Stimulated activated CD4-positive, alpha-beta T cell treated with anti-CD3 and anti-CD28 coated beads, Interleukin-2, amount 100 ng/mL, for 24 hours (primary cell): ENCODE measurements around the gene GRM4.

Experiments
- DNase-seq, 2 donors: peaks; one replicate each; pipeline ENCODE4 v3.0.0-alpha.2; 2020

Gene GRM4

DNA sequence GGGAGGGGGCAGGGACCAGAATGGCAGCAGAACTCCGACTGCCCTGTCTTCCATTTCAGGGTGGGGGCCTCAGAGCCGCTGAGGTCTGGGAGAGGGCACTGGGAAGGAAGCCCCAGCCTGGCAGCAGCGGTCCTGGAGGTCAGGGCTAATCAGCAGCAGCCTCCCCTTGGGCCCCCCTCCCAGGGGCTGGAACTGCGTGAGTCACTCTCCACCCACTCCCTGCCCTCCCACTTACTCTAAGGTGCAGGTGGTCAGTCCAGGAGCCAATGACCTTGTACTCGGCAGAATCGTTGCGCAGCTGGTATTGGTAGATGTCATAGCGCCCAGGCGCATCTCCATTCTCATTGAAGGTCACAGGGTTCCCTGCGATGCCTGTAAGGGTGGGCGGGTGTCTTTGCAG is 105.9 kb downstream of the GRM4 start:
- DNase-seq: no peak

DNA sequence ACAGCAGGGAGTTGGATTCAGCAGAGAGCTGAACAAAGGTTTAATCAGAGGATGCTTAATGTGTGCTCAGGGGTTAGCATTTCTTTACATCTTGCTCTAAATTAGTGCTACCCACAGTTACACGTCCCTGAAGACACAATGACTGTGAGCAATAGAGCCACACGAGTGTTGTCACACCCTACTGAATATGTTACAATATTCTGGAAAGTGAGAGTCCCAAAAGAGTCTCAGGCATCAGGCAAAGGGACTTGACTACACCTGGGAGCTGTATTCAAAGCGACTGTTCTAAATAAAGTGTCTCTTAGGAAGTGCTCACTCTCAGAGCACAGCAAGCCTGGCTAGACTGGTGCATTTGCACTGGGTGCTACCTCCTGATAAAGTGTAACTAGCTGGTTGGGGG is 108.7 kb downstream of the GRM4 start:
- DNase-seq: no peak

DNA sequence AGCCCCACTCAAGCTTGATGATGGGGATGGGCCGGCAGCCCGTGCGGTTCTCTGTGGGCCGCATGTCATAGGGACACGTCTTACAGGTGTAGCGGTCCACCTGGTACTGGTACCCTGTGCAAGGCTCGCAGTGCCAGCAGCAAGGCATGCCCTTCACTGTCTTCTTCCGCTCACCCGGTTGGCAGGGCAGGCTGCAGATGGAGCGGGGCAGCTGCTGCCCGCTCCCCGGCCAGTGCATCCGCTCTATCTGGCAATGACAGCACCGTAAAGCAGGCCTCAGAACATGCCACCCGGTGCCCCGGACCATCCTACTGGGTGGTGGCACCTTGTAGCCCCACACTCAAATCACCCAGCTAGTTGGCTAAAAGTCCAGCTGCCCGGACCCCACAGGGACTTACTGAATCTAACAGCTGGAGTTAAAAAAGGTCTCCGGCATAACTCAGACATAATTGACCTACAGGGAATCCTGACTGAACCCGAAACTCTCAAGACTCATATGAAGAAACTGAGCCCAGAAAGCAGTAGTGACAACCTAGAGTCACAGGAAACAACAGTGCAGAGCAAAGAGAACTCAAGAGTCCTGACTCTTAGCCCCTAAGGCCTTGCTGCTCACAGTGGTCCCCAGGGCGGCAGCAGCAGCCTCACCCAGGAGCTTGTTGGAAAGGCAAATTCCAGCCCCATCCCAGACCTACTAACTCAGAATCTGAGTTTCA is 109.4 kb downstream of the GRM4 start:
- DNase-seq: no peak

DNA sequence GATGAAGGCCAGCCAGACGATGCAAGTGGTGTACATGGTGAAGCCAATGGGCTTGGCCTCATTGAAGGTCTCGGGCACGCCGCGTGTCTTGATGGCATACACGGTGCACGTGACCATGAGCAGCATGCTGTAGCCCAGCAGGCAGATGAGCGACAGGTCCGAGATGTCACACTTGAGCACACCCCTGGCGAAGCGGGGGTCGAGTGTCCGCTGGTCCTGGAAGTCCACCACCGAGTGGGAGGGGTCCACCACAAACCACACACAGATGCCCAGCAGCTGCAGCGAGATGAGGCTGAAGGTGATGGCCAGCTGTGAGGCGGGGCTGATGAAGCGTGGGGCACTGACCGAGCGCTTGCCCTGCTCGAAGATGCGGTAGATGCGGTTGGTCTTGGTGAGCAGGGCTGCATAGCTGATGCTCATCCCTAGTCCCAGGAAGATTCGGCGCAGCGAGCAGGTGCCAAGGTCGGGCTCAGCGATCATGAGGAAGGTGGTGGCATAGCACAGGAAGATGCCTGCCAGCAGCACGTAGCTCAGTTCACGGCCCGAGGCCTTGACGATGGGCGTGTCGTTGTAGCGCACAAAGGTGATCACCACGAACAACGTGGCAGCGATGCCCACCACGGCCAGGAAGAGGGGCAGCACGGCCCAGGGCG is 110.1 kb downstream of the GRM4 start:
- DNase-seq: no peak

DNA sequence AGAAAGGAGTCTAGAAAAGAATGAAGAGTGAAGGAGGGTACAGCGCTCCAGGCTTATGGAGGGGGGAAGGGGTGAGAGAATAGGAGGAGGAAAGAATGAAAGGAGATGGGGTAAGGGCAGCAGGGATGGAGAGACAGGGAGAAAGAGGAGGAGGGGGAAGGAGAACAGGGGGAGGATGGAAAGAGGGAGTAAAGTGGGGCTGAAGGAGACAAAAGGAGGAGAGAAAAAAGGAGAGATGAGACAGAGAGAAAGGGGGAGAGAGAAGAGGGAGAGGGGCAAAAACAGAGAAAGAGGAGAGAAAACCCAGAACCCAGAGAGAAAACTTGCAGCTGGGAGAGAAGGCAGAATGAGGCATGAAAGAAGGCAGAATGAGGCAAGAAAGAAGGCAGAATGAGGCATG is 110.7 kb downstream of the GRM4 start:
- DNase-seq: no peak

DNA sequence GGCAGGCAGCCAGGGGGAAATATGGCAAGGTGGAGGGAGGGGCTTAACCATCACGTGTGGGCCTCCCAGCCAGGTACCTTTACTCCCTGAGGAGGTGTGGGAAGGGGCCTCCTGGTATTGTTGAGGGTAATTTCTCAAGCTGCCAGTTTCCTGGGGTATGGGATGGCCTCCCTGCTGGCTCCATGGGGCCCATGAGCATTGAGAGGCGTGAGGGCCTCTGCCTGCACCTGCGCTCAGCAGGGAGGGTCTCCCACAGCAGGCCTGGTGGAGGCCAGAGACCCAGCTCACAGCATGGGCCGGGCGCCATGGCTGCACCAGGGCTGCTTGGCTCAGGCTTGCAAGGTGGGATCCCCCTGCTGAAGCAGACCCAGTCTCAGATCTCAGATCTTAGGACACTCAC is 113.0 kb downstream of the GRM4 start:
- DNase-seq: no peak

DNA sequence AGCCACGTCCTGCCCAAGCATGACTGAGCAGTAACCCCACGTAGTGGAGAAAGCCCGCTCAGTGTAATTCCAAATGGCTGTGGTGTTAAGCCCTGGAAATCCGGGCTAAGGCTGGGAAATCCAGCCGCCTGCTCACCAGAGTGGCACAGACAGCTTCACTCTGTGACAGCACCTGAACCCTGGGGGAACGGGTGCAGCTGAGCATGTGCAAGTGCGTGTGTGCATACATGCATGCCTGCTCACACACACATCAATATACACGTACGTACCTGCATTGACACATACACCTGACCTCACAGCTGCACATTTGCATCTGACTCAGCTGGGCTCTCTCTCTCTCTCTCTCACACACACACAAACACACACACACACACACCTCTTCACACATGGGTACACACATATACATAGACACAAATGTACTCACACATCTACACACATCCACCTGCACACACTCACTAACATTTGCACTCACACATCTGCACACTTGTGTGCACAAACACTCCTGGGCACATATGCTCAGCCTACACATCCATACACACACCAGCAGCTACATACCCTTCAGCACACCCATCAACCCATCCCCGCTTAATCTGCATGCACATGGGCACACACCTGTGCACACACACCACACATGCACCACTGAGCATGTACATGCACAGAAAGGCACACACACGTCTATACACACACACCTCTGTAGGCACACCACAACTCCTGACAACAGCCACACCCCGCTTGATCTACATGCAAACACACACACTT is 114.1 kb downstream of the GRM4 start:
- DNase-seq: no peak

DNA sequence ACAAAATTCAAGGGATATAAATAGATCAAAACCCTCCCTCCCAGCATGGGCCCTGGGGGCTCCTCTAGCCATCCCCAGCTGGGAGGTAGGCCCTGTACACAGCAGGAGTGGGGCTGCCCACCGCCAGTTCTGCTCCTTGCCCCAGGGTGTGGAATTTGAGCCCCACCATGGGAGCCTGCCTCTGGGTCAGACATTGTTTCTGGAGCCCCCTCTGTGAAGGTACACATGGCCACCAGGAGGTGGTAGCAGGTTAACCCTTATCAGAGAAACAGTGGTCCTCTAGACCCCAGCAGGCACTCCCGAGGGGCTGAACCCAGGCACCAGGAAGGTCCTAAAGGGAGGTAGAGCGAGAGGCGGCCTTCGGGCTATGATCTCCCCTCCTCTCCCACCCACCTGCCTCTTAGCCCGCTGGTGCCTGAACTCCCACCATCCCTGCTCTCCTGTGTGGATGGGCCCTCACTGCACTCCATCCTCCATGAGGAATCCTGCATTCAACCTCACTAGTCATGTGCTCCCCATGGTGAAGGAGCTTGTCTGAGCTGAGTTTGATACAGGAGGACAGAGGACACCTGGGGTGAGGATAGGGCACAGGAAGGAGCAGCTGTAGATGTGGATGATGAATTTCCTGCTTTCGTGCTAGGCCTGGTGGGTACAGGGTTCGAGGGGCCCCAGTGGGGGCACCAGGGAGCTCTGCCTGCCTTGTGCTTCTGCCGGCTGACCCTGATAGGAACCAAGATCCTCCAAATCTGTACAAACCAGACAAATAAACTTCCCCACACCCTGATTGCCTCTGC is 114.9 kb downstream of the GRM4 start:
- no peak for DNase-seq

DNA sequence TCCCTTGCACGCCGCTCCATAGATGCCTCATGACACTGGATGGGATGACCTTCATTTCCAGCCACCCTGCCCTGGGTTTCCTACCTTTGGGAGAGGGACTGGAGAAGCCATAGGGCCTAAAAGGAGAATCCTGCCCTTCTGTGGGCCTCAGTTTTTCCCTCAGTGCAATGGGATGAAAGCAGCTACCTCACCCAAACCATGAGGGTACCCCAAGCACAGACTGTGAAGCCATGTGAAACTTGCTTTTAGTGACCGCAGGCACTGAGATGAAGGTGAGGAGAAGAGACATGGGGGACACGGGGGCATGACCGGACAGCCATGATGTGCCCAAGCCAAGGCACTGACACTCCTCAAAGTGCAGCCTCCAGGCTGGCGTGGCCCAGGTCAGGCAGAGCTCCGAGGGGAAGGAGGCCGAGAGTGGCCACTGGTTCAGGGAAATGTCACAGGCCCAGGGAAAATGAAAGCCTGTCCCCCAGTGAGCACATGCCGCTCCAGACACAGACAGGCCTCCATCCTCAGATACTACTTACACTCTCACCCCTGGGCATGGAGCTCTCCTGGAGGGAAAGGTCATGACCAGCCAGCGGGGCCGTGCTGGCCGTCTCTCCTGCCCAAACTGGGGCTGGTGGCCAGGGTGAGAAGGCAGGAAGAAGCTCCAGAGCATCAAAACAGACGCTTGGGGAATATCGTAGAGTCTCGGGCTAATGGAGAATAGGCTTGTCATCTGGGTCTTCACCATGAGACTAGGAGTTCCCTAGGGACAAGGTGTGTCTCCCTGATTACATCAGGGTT is 116.2 kb downstream of the GRM4 start:
- DNase-seq: no peak

DNA sequence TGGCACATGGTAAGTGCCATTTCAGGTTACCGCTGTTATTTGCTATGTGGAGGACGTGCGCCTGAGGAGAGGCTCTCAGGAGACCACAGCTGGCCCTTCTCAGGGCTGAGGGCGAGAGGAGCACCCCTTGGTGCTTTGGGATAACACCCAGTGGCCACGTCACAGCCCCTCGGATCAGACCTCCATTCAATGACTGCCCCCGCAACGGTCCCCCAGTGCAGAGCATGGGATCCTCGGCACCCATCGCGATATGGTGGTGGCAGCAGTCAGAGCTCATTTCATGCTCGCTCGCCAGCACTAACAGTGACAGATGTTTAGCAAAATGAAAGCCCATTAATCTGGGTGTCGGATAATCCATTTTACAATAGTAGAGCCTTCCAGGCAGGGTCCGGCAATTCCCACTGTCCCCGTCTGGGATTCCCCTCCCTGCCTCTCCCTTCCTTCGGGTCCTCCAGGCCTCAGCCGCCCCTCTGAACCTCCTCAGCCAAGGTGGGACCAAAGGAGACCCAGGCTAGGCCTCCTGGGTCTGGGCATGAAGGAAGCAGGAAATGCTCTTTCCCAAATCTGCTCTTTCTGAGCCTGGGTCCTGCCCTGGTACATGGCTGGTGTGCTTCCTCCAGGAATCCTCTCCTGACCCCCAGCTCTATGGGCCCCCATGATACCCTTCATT is 117.1 kb downstream of the GRM4 start:
- DNase-seq: no peak

DNA sequence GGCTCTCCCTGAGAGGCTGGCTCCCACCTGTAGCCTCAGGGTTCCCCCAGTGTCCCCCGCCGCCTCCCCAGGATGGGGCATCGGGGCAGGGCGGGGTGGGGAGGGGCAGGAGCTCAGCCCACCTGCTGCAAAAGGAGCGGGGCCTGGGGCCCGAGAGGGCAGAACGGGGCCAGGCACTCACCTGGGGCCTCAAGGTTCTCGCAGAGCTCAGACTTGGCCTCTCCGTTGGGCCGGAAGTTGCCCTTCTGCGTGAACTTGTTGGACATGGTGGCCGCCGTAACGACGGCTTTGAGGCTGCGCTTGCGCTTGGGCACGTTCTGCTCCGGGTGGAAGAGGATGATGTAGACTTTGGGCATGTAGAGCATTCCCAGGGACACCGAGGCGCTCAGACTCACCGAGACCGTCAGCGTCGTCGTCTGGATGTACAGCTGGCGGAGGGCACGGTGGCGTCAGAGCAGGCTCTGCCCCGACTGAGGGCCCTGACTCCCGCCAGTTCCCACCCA is 117.9 kb downstream of the GRM4 start:
- no peak for DNase-seq

DNA sequence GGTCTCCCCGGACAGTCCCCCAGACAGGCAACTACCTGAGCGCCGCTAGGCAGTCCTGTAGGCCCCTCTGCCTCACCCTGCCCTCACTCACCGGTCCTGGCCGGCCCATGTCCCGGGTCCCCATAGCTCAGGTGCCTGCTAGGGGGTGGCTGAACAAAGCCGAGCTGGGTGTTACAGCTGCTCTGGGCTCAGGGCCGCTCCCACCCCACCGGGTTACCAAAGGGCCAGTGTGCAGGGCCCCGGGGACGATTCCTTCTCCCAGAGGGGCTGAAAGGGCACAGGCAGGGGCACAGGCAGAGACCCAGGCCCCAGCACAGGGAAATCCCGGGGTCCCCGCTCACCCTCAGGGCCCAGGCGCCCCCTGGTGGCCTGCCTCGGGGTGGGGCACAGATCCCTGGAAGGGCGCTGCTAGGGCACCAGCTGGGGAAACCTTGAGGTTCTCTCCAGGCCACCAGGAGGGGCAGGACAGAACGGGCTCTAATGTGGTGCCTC is 118.4 kb downstream of the GRM4 start:
- peak; percentile 76 to 77 for DNase-seq

DNA sequence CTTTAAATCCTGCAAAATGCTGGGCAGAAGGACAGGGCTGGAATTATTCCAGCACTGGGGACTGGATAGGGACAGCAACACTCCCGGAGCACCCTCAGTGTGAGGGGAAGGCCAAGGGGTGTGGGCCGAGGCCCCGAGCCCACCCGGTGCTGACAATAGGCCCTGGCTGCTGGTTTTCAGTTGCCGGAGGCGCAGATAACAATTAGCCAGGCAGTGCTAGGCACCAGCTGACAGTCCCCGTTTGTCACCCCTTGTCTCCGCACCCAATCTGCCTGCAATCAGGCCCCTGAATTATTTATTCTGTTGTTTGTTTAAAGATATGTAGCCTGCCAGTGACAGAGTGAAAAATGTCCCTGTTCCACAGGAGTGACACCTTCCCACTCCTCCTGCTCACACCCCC is 120.0 kb downstream of the GRM4 start:
- DNase-seq: no peak

DNA sequence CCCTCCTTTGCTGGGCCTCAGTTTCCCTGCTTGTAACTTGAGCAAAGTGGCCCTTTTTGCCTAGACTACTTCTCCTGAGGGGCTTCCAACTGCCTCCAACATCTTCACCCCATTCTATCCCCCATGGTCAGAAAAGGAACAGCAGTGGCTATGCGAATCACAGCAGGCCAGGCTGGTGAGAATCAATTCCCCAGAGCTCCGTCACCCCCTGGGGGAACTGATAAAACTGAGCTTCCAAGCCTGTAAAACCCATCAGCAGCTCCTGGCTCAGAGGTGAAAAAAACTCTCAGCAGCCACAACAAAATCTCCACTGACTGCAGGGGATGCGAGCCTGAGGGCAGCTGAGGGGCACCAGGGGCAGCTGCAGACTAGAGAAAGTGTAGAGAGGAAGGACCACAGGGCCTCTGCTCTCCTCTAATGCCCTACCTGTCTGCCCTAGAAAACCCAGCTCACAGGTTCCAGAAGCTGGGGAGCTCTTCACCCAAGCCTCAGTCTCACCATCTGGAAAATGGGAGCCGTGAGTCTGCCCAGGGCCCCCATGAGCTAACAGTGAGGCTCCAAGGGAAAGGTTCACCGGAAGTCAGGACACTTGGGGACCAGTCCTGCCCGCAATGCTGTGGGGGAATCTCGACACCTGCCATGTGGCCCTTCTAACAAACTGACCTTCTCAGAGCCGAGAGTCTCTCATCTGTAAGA is 120.6 kb downstream of the GRM4 start:
- no peak for DNase-seq

DNA sequence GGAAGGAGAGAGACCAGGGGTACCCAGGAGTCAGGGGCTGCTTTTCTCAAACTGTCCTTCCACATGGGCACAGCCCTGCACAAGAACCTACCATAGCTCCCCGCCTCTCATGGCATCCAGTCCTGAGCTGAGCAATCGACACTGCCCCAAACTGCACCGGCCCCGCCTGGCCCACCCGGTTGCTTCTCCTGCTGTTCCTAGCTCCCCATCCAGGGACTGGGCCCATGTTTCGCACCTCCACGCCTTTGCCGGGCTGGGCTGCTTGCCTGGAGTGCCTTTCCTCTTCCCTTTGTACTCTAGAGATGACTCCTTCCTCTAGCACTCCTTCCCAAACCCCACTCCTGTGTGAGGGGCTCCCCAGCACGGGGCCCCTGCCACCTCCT is 123.0 kb downstream of the GRM4 start:
- DNase-seq: no peak

DNA sequence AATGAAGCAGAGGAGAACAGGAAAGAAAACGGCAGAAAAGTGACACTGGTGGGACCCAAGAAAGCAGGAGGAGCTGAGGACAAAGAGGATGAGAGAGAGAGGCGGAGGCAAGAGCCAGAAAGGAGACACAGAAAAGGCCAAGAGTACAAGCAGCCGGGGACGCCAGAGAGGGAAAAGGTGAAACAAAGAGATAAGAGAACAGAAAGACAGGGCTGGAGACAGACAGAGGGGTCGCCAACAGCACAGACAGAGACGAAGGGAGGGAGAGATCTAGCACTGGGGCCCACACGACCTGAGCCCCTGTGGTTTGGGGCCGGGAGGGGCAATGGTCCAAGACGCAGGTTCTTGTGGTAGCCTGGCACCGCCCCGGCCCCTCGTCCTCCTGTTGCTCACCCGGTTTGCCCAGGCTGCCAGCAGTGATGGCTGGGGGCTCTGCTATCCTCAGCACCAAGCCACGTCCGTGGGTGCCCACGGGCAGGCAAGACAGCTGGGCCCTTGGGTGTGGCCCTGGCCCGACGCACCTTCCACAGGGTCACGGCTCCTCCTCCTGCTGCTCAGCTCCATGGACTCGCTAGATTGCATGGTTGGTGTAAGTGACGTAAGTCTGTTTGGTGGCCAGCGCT is 123.5 kb downstream of the GRM4 start:
- no peak for DNase-seq

DNA sequence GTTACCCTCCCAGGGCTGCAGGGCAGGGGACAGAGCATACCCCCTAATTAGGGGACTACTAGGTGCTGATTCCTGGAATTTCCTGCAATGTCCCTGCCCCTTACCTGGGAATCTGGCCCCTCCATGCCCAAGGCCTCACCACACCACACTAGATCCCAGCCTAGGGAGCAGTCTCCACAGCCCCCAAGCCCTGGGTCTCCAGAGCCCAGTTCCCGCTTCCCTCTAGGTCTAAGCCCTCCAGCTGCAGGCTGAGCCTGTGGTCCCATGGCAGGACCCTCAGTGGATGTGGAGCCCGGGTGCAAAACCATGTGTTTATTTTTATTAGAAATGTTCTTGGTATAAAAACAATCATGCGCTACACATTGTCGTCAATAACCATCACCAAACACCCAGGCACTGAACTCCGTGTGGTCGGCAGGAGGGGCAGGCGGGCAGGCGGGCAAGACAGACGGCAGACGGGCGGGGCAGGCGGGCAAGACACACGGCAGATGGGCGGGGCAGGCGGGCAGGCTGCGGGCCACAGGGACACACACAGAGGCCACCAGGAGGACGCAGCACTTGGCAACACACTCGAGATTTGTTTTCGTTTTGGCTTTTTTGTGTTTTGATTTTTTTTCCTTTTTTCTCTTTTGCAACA is 124.2 kb downstream of the GRM4 start:
- no peak for DNase-seq

DNA sequence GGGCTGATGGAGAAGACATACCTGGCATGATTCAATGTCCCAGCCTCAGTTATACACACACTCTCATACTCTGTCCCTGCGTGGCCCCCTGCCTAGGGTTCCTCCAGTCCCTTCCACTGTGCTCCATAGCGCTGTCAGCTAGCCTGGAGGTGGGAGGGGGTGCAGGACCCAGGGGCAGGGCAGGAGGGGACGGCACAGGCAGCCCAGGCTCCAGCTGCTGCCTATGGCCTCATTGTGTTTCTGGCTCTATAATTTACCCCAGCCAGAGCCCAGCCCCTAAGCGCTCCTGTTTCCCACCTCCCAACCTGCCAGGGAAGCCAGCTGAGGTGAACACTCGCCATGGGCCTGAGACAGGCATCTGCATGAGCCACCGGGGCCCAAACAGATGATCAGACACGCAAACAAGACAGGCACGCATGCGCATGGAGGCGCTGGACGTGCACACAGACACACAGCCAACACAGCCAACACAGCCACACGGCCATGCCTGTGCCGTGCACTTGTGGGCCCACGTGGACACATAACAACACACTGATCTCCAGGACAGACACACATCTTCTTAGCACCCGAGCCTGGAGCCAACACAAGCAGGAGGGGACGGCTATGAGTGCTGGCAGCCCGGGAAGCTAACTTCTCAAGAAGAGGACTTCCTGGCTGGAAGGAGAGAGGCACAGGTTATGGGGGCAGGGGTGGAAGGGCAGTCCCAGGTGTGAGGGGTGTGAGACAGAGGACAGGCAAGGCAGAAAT is 124.9 kb downstream of the GRM4 start:
- no peak for DNase-seq

DNA sequence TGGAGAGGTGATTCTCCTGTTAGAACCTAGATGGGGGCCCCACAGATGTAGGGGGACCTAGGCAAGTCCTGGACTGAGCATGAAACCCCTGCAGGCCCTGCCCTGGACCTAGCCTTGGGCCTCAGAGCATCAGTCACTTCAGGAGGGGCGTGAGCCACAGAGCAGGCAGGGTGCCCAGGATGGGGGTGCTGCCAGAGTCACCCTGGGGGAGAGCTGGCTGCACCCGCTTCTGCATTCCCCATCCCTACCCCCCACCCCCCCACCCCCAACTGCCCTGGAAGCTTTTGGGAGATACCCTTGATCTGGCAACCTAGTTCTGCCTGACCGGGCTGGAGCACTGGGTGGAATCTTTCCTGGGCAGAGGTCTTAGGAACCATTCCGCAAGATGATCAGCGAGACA is 125.6 kb downstream of the GRM4 start:
- DNase-seq: no peak
